ENCODE data around the gene PCP2.

PCP2 gene

DNA sequence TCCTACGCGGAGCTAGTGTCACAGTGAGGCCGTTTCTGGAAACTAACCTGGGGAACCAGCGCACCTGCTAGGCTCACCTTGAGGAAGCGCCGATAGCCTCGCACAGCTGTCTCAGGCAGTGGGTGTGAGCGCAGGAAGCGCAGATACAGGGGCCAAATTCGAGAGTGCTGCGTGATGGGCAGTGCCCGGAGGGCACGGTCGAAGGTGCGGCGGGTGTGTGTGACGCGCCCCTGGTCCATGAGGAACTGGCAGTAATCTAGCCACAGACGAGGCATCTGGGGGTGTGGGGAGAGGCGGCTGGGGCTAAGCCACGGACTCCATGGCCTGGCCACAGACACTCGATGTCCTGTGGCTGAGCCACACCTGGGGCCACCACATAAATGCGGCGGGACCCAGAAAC lies 6.4 kb downstream of the PCP2 start:
- Histone ChIP-seq H3K4me3 (ENCODE audit: low read length) (no peak overlapping the region), H3K27me3 (ENCODE audit: insufficient read depth, low read length) (no peaks in the 10 kb centered on the region), H3K9me3 (ENCODE audit: low read length) (no peaks in the 10 kb centered on the region), H3K4me1 (ENCODE audit: insufficient read depth, low read length) (peaks cover 22% of the 10 kb centered on the region), H3K36me3 (ENCODE audit: insufficient read depth, low read length) (peaks cover 36% of the 10 kb centered on the region), H2AFZ (ENCODE audit: low read depth, low read length) (no peak overlapping the region)

DNA sequence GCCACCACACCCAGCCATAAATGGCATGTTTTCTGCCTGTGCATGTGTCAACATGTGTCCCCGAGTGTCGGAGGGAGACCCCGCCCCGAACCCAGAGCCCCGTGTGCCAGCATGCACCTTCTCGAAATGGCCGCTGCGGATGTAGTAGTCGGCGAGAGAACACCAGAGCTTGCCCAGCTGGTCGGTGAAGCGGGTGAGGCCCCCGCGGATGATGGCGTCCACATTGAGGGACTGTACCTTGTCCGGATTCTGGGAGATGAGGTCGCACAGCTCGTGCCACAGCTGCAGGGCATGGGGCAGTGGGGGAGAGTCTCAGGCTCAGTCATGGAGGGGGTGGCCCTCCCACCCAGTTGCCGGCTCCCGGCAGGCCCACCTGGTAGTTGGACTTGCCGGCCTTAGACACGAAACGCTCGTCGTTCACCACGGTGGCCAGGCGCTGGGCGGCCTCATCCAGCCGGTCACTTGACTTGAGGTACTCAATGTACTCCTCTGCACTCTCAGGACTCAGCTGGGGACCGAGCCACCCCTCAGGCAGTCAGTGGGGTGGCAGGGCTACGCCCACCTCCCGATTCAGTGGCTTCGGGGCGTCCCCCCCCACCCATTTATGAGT lies 7.7 kb downstream of the PCP2 start:
- no peak overlapping the region for H3K4me3 ChIP-seq (ENCODE audit: low read length)
- H3K9me3 ChIP-seq (ENCODE audit: low read length): no peaks in the 10 kb centered on the region
- H3K4me1 ChIP-seq (ENCODE audit: insufficient read depth, low read length): peaks cover 20% of the 10 kb centered on the region
- no peak overlapping the region for H2AFZ ChIP-seq (ENCODE audit: low read depth, low read length)
- H3K36me3 ChIP-seq (ENCODE audit: insufficient read depth, low read length): peaks cover 43% of the 10 kb centered on the region
- no peaks in the 10 kb centered on the region for H3K27me3 ChIP-seq (ENCODE audit: insufficient read depth, low read length)

DNA sequence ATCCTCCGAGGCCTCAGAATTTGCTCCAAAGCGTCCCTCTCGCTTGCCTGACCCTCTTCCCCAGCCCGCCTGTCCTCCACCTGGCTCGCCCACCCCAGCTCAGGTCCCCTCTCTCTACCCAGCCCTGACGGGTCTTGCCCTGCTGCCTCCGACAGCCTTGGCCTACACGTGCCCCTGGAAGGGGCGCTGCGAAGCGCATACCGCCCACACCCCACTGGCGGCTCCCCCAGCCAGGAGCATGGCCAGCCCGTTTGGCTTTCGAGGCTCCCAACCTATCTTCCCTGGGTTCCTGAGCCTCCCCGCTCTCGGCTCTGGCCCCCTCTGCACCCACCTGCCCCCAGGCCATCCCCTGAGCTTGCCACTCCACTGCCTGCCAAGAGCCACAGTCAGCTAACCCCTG lies 8.7 kb downstream of the PCP2 start:
- Histone ChIP-seq H3K36me3 (ENCODE audit: insufficient read depth, low read length) (peaks cover 48% of the 10 kb centered on the region), H3K9me3 (ENCODE audit: low read length) (no peaks in the 10 kb centered on the region), H2AFZ (ENCODE audit: low read depth, low read length) (no peak overlapping the region), H3K27me3 (ENCODE audit: insufficient read depth, low read length) (no peaks in the 10 kb centered on the region), H3K4me3 (ENCODE audit: low read length) (no peak overlapping the region), H3K4me1 (ENCODE audit: insufficient read depth, low read length) (peaks cover 10% of the 10 kb centered on the region)

DNA sequence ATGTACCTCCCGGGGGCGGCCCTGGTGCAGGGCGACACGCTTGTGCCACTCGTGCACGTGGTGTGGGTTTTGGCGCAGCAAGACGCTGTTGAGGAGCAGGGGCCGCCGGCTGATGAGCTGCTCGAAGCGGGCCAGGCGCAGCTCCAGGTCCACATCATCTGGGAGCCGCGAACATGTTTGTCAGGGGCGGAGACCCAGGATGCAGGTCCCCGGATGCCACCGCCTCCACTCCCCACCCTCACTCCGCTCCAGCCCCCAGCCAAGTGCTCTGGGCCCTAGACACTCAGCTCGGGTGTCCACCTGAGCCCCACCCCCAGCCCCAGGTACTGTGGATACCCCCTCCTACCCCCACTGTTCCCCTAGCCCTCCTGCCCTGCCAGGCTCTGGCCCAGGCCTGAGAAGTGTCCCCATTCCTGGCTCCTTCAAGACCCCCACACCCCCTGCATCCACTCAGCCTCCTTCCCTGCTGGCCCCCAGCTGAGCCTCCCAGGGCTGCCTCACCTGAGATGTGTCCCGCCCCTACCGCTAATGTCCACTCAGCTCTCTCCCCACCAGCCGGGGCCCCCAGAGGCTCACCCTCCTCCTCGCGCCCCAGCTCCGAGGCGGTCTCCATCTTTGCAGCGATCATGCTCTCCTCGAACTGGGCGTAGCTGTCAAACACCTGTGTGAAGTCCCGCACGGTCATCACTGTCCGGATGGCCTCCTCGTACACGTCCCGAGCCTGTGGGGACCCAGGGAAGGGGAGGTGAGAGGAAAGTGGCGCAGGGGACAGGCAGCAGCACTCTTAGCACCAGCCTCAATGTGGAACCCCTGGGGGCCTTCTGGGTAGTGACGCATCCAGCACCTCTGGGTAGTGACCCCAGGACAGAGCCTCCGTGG lies 9.6 kb downstream of the PCP2 start:
- H3K36me3 ChIP-seq (ENCODE audit: insufficient read depth, low read length): peaks cover 54% of the 10 kb centered on the region
- H3K9me3 ChIP-seq (ENCODE audit: low read length): no peaks in the 10 kb centered on the region
- no peaks in the 10 kb centered on the region for H3K27me3 ChIP-seq (ENCODE audit: insufficient read depth, low read length)
- H2AFZ ChIP-seq (ENCODE audit: low read depth, low read length): no peak overlapping the region
- no peak overlapping the region for H3K4me3 ChIP-seq (ENCODE audit: low read length)
- peaks cover 10% of the 10 kb centered on the region for H3K4me1 ChIP-seq (ENCODE audit: insufficient read depth, low read length)

DNA sequence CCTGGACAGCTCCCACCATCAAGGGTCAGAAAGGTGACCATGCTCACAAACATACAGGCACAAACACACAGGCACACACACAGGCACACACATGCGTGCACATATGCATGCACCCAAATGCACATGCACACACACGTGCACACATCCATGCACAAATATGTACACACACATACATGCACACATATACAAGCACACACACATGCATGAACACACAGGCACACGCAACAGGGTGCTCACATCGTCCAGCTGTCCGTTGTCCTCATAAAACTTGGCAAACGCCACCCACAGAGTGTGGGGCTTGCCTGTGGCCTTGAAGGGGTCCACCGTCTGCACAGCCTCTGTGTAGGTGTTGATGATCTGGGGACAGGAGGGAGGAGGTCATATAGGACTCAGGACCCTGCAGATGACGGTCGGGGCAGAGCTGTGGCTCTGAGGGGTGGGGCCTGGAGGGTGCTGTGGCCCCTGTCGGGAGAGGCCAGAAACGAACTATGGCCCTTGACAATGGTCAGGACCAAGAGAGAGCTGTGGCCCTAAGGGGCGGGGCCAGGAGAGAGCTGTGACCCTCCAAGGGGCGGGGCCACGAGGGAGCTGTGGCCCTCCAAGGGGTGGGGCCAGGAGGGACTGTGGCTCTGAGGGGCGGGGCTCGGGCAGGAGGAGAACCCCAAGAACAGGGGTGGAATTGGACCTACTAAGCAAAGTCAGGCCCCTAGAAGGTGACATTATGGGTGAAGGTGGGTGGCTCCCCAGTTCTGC lies 10.4 kb downstream of the PCP2 start:
- no peaks in the 10 kb centered on the region for H3K27me3 ChIP-seq (ENCODE audit: insufficient read depth, low read length)
- H3K9me3 ChIP-seq (ENCODE audit: low read length): no peaks in the 10 kb centered on the region
- peaks cover 61% of the 10 kb centered on the region for H3K36me3 ChIP-seq (ENCODE audit: insufficient read depth, low read length)
- H3K4me3 ChIP-seq (ENCODE audit: low read length): no peak overlapping the region
- H2AFZ ChIP-seq (ENCODE audit: low read depth, low read length): no peak overlapping the region
- peaks cover 1% of the 10 kb centered on the region for H3K4me1 ChIP-seq (ENCODE audit: insufficient read depth, low read length)

DNA sequence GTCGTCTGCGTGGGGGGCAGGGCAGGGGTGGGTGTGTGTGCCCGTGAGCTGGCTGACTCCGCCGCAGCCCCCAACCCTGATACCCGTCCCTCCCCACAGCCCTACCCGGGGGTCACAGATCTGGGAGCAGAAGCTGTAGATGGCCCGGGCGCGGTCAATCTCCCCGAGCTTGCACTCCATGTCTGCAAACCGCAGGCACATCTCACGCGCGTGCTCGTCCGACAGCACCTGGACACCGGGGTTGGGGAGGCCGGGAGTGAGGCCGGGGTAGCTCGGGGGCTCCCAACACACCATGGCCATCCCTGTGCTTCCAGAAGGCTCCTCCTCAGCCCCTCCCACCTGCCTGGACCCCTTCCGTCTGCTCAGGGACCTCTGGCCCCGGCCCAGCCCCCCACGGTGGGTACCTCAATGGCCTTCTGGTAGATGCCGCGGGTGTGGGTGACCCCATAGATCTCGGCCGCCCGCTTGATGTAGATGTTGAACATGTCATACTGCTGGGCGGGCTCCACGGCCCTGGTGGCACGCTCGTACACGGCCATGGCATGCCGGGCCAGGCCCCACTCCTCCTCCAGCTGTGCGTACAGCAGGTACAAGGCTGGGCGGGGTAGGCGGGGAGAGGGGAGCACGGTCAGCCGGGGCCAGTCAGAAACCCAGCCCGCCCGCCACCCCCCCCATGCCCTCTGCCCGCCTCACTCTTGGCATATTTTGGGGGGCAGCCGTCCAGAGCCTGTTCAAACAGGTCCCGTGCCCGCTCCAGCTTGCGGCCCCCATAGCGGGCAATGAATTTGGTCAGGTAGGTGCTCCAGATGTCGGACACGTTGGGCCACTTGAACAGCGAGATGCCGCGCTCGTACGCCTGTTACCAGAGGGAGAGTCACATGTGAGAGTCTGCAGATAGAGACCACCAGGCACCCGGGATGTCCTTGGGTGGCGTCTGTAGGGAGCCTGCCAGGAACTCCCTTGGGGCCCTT lies 12.8 kb downstream of the PCP2 start:
- H3K4me3 ChIP-seq (ENCODE audit: low read length): no peak overlapping the region
- no peaks in the 10 kb centered on the region for H3K9me3 ChIP-seq (ENCODE audit: low read length)
- H2AFZ ChIP-seq (ENCODE audit: low read depth, low read length): no peak overlapping the region
- H3K36me3 ChIP-seq (ENCODE audit: insufficient read depth, low read length): peaks cover 60% of the 10 kb centered on the region
- H3K27me3 ChIP-seq (ENCODE audit: insufficient read depth, low read length): no peaks in the 10 kb centered on the region
- no peaks in the 10 kb centered on the region for H3K4me1 ChIP-seq (ENCODE audit: insufficient read depth, low read length)

DNA sequence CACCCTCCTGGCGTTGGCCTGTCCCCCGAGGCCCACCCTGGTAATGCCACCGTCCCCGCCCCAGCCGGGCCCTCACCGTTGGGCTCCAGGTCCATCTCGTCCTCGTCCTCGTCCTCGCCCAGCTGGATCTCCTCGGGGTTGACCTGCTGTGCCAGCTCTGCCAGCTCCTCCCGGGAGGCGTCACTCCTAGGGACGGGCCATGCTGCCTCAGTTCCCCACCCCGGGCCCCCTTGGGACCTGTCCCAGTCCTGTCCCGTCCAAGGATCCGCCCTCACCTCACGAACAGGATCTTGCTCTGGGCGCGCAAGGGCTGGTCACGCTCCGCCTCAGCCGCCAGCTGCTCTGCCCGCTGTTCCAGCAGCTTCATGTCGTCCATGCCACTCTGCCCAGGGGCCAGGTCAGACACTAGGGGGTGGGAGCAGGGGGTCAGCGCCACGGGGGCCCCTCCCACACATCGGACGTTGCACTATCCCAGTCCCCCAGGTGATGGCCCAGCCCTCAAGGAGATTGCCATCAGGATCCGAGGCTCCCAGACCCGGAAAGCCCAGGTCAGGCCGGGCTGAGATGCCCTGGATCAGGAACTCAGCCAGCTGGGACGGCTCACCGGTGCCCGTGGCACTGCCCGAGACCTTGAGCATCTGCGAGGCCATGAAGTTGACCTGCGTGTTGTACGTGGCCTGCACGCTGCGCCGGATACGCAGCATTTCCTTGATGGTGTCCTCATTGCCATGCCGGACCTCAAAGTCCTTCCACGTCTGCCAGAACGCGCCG lies 13.7 kb downstream of the PCP2 start:
- Histone ChIP-seq H3K9me3 (ENCODE audit: low read length) (no peaks in the 10 kb centered on the region), H3K4me3 (ENCODE audit: low read length) (no peak overlapping the region), H3K36me3 (ENCODE audit: insufficient read depth, low read length) (peaks cover 57% of the 10 kb centered on the region), H3K27me3 (ENCODE audit: insufficient read depth, low read length) (no peaks in the 10 kb centered on the region), H2AFZ (ENCODE audit: low read depth, low read length) (no peak overlapping the region), H3K4me1 (ENCODE audit: insufficient read depth, low read length) (no peaks in the 10 kb centered on the region)

DNA sequence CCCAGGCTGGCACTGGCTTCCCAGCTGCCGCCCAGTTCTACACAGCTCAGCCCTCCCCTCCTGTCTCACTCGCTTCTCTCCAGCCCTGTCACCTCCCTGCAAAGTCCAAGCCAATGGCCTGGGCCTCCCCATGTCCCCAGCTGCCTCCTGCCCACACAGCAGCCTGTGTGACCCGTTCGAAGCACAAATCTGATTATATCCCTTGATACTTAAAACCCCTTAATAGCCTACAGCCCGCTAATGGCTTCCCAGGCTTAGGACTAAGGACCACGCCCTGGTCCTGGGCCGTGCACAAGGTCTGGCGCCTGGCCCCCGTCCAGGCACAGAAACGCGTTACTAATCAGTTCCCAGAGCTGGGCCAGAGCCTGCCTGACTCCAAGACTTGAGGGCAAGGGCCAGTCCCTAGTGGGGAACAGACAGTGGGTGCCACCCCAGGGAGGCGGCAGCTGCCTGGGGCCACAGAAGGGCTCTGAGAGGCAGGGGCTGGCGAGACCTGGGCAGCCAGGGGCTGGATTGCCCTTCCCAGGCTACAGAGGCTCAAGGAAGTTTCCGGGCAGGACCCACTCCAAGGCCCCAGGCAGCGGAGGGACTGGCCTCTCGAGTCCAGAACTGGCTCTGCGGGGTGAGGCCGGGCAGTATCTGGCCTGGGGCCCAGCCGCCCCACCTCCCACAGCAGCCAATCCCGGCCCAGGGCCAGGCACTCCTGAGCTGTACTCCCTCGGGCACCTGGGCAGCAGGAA lies 14.6 kb downstream of the PCP2 start:
- H2AFZ ChIP-seq (ENCODE audit: low read depth, low read length): no peak overlapping the region
- no peaks in the 10 kb centered on the region for H3K9me3 ChIP-seq (ENCODE audit: low read length)
- H3K4me3 ChIP-seq (ENCODE audit: low read length): no peak overlapping the region
- no peaks in the 10 kb centered on the region for H3K4me1 ChIP-seq (ENCODE audit: insufficient read depth, low read length)
- peaks cover 53% of the 10 kb centered on the region for H3K36me3 ChIP-seq (ENCODE audit: insufficient read depth, low read length)
- no peaks in the 10 kb centered on the region for H3K27me3 ChIP-seq (ENCODE audit: insufficient read depth, low read length)

DNA sequence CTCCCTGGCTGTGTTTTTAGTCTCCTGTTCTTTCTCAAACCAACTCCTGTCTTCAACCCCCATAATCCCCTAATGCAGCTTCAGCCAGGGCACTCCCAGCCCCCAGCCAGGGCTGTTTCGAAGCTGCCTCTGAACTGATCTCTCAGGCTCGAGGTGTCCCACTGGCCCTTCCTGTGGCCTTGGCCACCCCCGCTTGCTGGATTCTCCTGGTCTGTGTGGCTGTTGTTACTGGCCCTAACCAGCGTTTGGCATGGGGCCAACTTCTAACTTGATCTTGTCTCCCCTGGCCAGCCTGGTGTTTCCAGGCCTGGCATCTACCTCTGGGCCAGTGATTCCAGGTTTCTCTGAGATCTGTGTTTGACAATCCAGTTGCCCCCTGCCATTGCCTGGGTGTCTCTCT lies 15.2 kb downstream of the PCP2 start:
- no peaks in the 10 kb centered on the region for H3K27me3 ChIP-seq (ENCODE audit: insufficient read depth, low read length)
- no peak overlapping the region for H3K4me3 ChIP-seq (ENCODE audit: low read length)
- H2AFZ ChIP-seq (ENCODE audit: low read depth, low read length): no peak overlapping the region
- no peaks in the 10 kb centered on the region for H3K4me1 ChIP-seq (ENCODE audit: insufficient read depth, low read length)
- H3K36me3 ChIP-seq (ENCODE audit: insufficient read depth, low read length): peaks cover 48% of the 10 kb centered on the region
- no peaks in the 10 kb centered on the region for H3K9me3 ChIP-seq (ENCODE audit: low read length)

DNA sequence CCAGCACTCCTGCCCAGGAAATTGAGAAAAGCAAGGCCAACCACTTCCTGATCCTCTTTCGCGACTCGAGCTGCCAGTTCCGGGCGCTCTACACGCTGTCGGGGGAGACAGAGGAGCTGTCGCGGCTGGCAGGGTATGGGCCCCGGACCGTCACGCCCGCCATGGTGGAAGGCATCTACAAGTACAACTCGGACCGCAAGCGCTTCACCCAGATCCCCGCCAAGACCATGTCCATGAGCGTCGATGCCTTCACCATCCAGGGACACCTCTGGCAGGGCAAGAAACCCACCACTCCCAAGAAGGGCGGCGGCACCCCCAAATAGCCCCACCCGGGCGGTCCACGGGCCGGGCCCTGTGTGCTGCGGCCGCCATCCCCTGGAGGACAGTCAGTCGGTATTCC lies 15.8 kb downstream of the PCP2 start:
- H2AFZ ChIP-seq (ENCODE audit: low read depth, low read length): no peak overlapping the region

DNA sequence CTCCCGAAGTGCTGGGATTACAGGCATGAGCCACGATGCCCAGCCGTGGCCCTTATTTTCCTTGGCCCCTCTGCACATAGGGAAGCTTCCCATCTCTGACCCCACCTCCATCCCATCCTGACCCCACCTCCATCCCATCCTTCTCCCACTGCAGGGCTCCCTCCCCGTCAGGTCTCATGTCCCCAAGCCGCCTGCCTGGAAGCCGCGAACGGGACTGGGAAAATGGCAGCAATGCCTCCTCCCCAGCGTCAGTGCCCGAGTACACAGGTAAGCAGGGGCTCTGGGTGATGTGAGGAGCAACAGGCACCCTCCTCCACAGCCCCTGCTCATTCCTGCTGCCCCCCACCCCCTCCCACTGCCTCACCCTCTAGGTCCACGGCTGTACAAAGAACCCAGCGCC lies 16.3 kb downstream of the PCP2 start:
- H3K9me3 ChIP-seq (ENCODE audit: low read length): no peaks in the 10 kb centered on the region
- peaks cover 40% of the 10 kb centered on the region for H3K36me3 ChIP-seq (ENCODE audit: insufficient read depth, low read length)
- no peak overlapping the region for H3K4me3 ChIP-seq (ENCODE audit: low read length)
- H3K27me3 ChIP-seq (ENCODE audit: insufficient read depth, low read length): no peaks in the 10 kb centered on the region
- H2AFZ ChIP-seq (ENCODE audit: low read depth, low read length): no peak overlapping the region
- no peaks in the 10 kb centered on the region for H3K4me1 ChIP-seq (ENCODE audit: insufficient read depth, low read length)

More for the DNA sequence above, 15.8 kb downstream of the PCP2 start:
- H3K27me3 ChIP-seq (ENCODE audit: insufficient read depth, low read length): no peaks in the 10 kb centered on the region
- no peaks in the 10 kb centered on the region for H3K4me1 ChIP-seq (ENCODE audit: insufficient read depth, low read length)
- H3K9me3 ChIP-seq (ENCODE audit: low read length): no peaks in the 10 kb centered on the region
- no peak overlapping the region for H3K4me3 ChIP-seq (ENCODE audit: low read length)
- peaks cover 43% of the 10 kb centered on the region for H3K36me3 ChIP-seq (ENCODE audit: insufficient read depth, low read length)

Measured in neuron (in vitro differentiated cells).